Type B pancreatic cell (in vitro differentiated cells): Measurements from ENCODE around the gene LPAR6. TPM values are rescaled to one million over a fixed set of nuclear protein-coding genes. Genes with fewer than 3 reads are reported as not detected.

ENCODE experiments used
- DNase-seq: peaks from one replicate; pipeline ENCODE4 v3.0.0; 2021; ENCODE audit warnings: mixed read lengths; ENCODE audit not compliant: unreplicated experiment; ENCODE audit errors: extremely low spot score
- H3K27ac Mint-ChIP-seq: 2 replicates; pipeline ENCODE4 v1.8.0; 2021; ENCODE audit warnings: mild to moderate bottlenecking, mixed read lengths
- H3K27me3 Mint-ChIP-seq: 2 replicates; pipeline ENCODE4 v1.8.0; 2021; ENCODE audit warnings: mixed read lengths
- H3K36me3 Mint-ChIP-seq: 2 replicates; pipeline ENCODE4 v1.8.0; 2021; ENCODE audit warnings: mixed read lengths
- H3K4me1 Mint-ChIP-seq: one replicate; pipeline ENCODE4 v1.8.0; 2021; ENCODE audit warnings: mixed read lengths; ENCODE audit not compliant: unreplicated experiment
- H3K4me3 Mint-ChIP-seq: 2 replicates; pipeline ENCODE4 v1.8.0; 2021; ENCODE audit warnings: mild to moderate bottlenecking, mixed read lengths
- H3K9me3 Mint-ChIP-seq: 2 replicates; pipeline ENCODE4 v1.8.0; 2021; ENCODE audit warnings: mixed read lengths
- CTCF ChIP-seq: fragments of 200-600 bp; sonication (generic); conservative IDR thresholded peaks from 2 replicates; pipeline ENCODE4 v1.5.0; 2021; ENCODE audit warnings: antibody characterized with exemption, mild to moderate bottlenecking
- total RNA-seq: library from RNA; stranded (reverse); gene quantifications from 2 replicates; pipeline ENCODE4 v1.2.1, GENCODE V29; 2021; ENCODE audit warnings: low replicate concordance

The LPAR6 gene
- total RNA-seq, 1 donor from 2014 or later = 10.1 TPM

GRCh38 chr13:48400090-48400694 is 12.7 kb downstream of the LPAR6 start:
- TF ChIP-seq CTCF = no peak
- Mint-ChIP-seq H3K27ac (peak overlapping the region; percentile 30), H3K4me3 (no peak overlapping the region), H3K4me1 (peaks cover 24% of the 10 kb centered on the region), H3K27me3 (no peaks in the 10 kb centered on the region), H3K9me3 (peaks cover 5% of the 10 kb centered on the region), H3K36me3 (peaks cover 14% of the 10 kb centered on the region)
- no peak for DNase-seq

GRCh38 chr13:48398450-48399095 is 14.3 kb downstream of the LPAR6 start:
- H3K9me3 Mint-ChIP-seq = peaks cover 5% of the 10 kb centered on the region
- peaks cover 17% of the 10 kb centered on the region for H3K4me1 Mint-ChIP-seq
- no peaks in the 10 kb centered on the region for H3K27me3 Mint-ChIP-seq
- TF ChIP-seq CTCF = no peak
- H3K4me3 Mint-ChIP-seq = no peak overlapping the region
- peaks cover 23% of the 10 kb centered on the region for H3K36me3 Mint-ChIP-seq
- DNase-seq = no peak
- H3K27ac Mint-ChIP-seq = no peak overlapping the region

- H3K4me1 Mint-ChIP-seq = peaks cover 17% of the 10 kb centered on the region
- H3K27ac Mint-ChIP-seq = no peak overlapping the region
- peaks cover 5% of the 10 kb centered on the region for H3K9me3 Mint-ChIP-seq
- TF ChIP-seq CTCF = no peak
- no peak for DNase-seq
- no peak overlapping the region for H3K4me3 Mint-ChIP-seq
- no peaks in the 10 kb centered on the region for H3K27me3 Mint-ChIP-seq
- peaks cover 31% of the 10 kb centered on the region for H3K36me3 Mint-ChIP-seq
These were observed 15.2 kb downstream of the LPAR6 start for GRCh38 chr13:48397744-48398143.

- H3K4me1 Mint-ChIP-seq = peaks cover 6% of the 10 kb centered on the region
- peaks cover 47% of the 10 kb centered on the region for H3K36me3 Mint-ChIP-seq
- no peaks in the 10 kb centered on the region for H3K27me3 Mint-ChIP-seq
- no peak for DNase-seq
- H3K27ac Mint-ChIP-seq = no peak overlapping the region
- H3K9me3 Mint-ChIP-seq = peaks cover 5% of the 10 kb centered on the region
- no peak for TF ChIP-seq CTCF
- H3K4me3 Mint-ChIP-seq = no peak overlapping the region
These were observed 19.2 kb downstream of the LPAR6 start for GRCh38 chr13:48393698-48394085.

GRCh38 chr13:48393030-48393697 is 19.7 kb downstream of the LPAR6 start:
- no peak for TF ChIP-seq CTCF
- DNase-seq = no peak
- Mint-ChIP-seq H3K27me3 (no peaks in the 10 kb centered on the region), H3K36me3 (peaks cover 47% of the 10 kb centered on the region), H3K4me3 (no peak overlapping the region), H3K9me3 (peaks cover 5% of the 10 kb centered on the region), H3K27ac (no peak overlapping the region), H3K4me1 (peaks cover 1% of the 10 kb centered on the region)
